WI38 (cell line): ENCODE data around the gene ARID5B.

Source experiments
- H3K4me3 ChIP-seq: 2 replicates; pipeline ENCODE4 v1.5.1; 2011; ENCODE audit warnings: low read depth, mild to moderate bottlenecking, control low read depth, low read length
- TF ChIP-seq, protein P1 (sequence below): IDR thresholded peaks from 2 replicates; pipeline ENCODE4 v1.5.1; 2012; ENCODE audit warnings: low read depth, mild to moderate bottlenecking, control low read depth, low read length

ARID5B gene

GRCh38 chr10:61960396-61961120, 59.1 kb downstream of the ARID5B start:
- TF ChIP-seq, protein P1, sequence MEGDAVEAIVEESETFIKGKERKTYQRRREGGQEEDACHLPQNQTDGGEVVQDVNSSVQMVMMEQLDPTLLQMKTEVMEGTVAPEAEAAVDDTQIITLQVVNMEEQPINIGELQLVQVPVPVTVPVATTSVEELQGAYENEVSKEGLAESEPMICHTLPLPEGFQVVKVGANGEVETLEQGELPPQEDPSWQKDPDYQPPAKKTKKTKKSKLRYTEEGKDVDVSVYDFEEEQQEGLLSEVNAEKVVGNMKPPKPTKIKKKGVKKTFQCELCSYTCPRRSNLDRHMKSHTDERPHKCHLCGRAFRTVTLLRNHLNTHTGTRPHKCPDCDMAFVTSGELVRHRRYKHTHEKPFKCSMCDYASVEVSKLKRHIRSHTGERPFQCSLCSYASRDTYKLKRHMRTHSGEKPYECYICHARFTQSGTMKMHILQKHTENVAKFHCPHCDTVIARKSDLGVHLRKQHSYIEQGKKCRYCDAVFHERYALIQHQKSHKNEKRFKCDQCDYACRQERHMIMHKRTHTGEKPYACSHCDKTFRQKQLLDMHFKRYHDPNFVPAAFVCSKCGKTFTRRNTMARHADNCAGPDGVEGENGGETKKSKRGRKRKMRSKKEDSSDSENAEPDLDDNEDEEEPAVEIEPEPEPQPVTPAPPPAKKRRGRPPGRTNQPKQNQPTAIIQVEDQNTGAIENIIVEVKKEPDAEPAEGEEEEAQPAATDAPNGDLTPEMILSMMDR = no peak

DNA sequence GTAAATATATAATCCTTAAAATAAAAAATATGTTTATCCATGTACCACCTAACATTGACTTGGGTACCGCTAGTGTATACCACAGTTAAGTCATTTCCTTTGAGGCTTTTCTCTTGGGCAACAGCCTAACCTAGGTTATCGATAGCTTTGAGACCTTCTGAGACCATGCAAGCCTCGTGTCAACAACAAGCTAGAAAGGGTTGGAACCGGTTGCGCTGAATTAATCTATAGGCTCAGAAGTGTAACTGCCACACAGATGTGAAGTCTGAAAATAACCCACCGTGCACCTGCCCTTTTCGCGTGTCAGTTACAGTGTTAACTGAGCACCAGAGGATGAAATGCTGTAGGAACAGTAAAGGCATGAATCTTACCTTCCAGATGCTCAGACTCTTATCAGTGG, 59.8 kb downstream of the ARID5B start:
- no peak overlapping the region for H3K4me3 ChIP-seq
- TF ChIP-seq, protein P1 = no peak

More at GRCh38 chr10:61960396-61961120, 59.1 kb downstream of the ARID5B start:
- no peak overlapping the region for H3K4me3 ChIP-seq

DNA sequence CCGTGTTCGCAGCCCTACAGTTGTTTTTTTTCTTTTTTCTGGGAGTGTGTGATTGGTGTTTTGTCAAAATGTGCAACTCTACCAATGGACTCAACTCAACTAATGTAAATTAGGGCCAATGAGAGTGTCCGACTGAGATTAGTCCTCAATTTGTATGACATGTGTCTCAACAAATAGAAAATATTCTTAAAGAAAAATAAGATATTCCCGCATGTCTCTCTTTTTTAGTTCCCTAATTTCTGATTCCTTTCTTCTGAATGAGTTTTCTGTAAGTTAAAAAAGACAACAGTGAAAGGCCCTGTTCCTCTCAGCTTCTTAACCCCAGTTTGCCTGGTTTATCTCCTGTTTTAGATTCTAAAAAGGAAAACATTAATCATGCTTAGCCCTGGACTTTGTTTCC, 61.5 kb downstream of the ARID5B start:
- H3K4me3 ChIP-seq = no peak overlapping the region
- TF ChIP-seq, protein P1 = no peak

DNA sequence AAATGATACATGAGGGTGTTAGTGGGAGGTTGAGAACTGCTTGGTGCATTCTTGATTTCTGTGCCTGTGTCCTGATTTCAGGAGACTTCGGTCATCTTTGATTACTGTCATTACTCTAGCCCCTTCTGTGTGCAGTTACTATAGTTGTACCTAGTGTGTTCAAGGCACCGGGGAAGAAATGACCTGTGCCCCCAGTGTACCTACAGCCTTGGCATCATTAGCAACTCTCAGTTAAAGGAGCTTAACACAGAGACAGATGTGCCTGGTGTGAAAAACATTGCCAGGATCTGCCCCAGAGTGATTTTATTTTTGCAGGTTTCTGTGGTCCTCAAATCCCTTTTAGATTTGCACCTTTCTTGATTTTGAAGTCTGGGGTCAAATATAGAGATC, 62.2 kb downstream of the ARID5B start:
- TF ChIP-seq, protein P1 = no peak
- H3K4me3 ChIP-seq = no peak overlapping the region

- peak overlapping the region; percentile 30 for H3K4me3 ChIP-seq
- TF ChIP-seq, protein P1 = no peak
Measured at GRCh38 chr10:61964059-61964709, 62.7 kb downstream of the ARID5B start.

- no peak overlapping the region for H3K4me3 ChIP-seq
- TF ChIP-seq, protein P1 = no peak
Measured at GRCh38 chr10:61964949-61965702, 63.6 kb downstream of the ARID5B start.
